Pulmonary artery endothelial cell (primary cell): ENCODE results near the gene FOXL2NB. TPM values are rescaled to one million over a fixed set of nuclear protein-coding genes. Genes with fewer than 3 reads are reported as not detected.
A peak's percentile ranks its signal among the peaks of the same experiment; 100 is the strongest.
"Not testable (repeated sequence)": the region's sequence is repeated elsewhere in the genome, so short reads cannot be mapped to it uniquely, and the experiment has no call there.

Source experiments
- DNase-seq: peaks from one replicate; pipeline ENCODE4 v3.0.0-alpha.2; 2011; ENCODE audit warnings: low read depth, low spot score
- total RNA-seq: library from RNA; depleted of rRNA; stranded (reverse); fragments of >200 nt; gene quantifications from 2 replicates; pipeline ENCODE4 v1.2.3, GENCODE V29; 2014

Gene FOXL2NB
- total RNA-seq, result 0.04 TPM in 1 of 2 replicates, not detected in the other

- no peak for DNase-seq
Observed at GRCh38 chr3:138946663-138947494, at the start of gene FOXL2NB, which contains the start of gene FOXL2. Gene FOXL2NB, plus strand, starts transcription at chr3:138947217. Its CDS starts 148 bp downstream, at chr3:138947365. Gene FOXL2, minus strand, starts transcription at chr3:138947137. Its CDS starts 415 bp downstream, at chr3:138946722.

GRCh38 chr3:138898301-138898700 is 48.7 kb upstream of the FOXL2NB start:
- DNase-seq, result no peak

- DNase-seq, result no peak
Observed at GRCh38 chr3:138898708-138899107, 48.3 kb upstream of the FOXL2NB start.

GRCh38 chr3:138899351-138899991 is 47.5 kb upstream of the FOXL2NB start:
- DNase-seq, result no peak

- DNase-seq, result no peak
Observed at GRCh38 chr3:138901567-138901966, 45.5 kb upstream of the FOXL2NB start.

- DNase-seq, result no peak
Observed at GRCh38 chr3:138902171-138902570, 44.8 kb upstream of the FOXL2NB start.

GRCh38 chr3:138907539-138907938 is 39.5 kb upstream of the FOXL2NB start:
- DNase-seq, result no peak

- no peak for DNase-seq
Observed at GRCh38 chr3:138908846-138909245, 38.2 kb upstream of the FOXL2NB start.

- no peak for DNase-seq
Observed at GRCh38 chr3:138909904-138910303, 37.1 kb upstream of the FOXL2NB start.

- DNase-seq, result no peak
Observed at GRCh38 chr3:138911621-138912020, 35.4 kb upstream of the FOXL2NB start.

- no peak for DNase-seq
Observed at GRCh38 chr3:138912237-138912636, 34.8 kb upstream of the FOXL2NB start.

- DNase-seq, result no peak
Observed at GRCh38 chr3:138913766-138914165, 33.3 kb upstream of the FOXL2NB start.

- peak; percentile 47 for DNase-seq
Observed at GRCh38 chr3:138914870-138915502, 32.0 kb upstream of the FOXL2NB start.

GRCh38 chr3:138915503-138916498 is 31.2 kb upstream of the FOXL2NB start:
- DNase-seq, result peak; percentile 69

GRCh38 chr3:138916824-138917223 is 30.2 kb upstream of the FOXL2NB start:
- no peak for DNase-seq

GRCh38 chr3:138919325-138919724 is 27.7 kb upstream of the FOXL2NB start:
- no peak for DNase-seq

GRCh38 chr3:138921316-138922292 is 25.4 kb upstream of the FOXL2NB start:
- DNase-seq, result no peak

GRCh38 chr3:138922400-138922799 is 24.6 kb upstream of the FOXL2NB start:
- not testable (repeated sequence) for DNase-seq

GRCh38 chr3:138923531-138923994 is 23.5 kb upstream of the FOXL2NB start:
- DNase-seq, result peak; percentile 53
